GM18508 (cell line): ENCODE measurements around the gene ITGA3.

Source experiments
- ATAC-seq: cut with Tn5 transposase; IDR thresholded peaks from one replicate; pipeline ENCODE4 v1.9.1; 2021; ENCODE audit warnings: moderate number of reproducible peaks; ENCODE audit not compliant: insufficient read depth, unreplicated experiment

Gene ITGA3

DNA sequence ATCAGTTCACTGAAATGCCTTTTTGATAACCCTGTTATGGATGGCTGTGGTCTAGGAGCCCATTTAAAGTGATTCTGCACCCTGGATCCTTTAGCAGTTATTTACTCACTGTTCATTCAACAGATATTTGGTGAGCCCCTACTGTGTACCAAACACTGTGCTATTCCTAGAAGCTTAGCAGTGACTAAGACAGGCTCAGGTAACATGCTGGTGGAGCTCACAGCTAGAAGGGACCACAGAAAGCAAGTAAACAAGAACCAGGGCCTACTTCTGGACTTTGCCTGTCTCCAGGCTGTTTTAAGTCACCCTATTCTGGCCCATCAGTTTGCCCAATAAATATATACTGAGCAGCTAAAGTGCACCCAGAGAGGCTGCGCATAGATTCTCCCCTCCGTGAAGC, 11.1 kb downstream of the ITGA3 start:
- ATAC-seq: no peak

GRCh38 chr17:50067996-50068395, 12.1 kb downstream of the ITGA3 start:
- no peak for ATAC-seq

DNA sequence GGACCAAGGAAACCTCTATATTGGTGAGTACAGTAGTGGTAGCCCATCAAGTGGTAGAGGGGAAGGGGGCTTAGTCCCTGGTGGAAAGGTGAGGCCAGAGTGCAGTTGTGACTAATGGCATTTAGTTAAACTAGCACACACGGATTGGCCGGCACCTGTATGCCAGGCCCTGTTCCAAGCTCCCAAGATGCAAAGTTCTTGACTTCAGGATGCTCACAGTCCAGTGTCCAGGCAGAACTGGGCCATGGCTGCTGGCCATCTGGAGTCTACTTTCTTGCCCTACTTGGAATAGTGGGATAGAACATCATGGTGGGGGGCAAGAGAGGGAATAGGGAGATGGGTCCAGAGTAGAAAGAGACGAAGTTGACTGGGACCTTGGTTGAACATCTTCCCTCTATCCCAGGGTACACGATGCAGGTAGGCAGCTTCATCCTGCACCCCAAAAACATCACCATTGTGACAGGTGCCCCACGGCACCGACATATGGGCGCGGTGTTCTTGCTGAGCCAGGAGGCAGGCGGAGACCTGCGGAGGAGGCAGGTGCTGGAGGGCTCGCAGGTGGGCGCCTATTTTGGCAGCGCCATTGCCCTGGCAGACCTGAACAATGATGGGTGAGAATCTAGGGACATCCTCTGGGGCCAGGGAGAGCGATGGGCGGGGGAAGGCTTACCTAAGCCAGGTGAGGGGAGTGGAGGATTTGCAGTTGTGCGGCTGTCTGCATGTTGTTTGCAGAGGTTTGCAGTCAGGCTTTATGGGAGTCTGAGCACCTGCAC, 15.2 kb downstream of the ITGA3 start:
- no peak for ATAC-seq

- ATAC-seq: no peak
These were observed 15.8 kb downstream of the ITGA3 start for GRCh38 chr17:50071692-50072091.

DNA sequence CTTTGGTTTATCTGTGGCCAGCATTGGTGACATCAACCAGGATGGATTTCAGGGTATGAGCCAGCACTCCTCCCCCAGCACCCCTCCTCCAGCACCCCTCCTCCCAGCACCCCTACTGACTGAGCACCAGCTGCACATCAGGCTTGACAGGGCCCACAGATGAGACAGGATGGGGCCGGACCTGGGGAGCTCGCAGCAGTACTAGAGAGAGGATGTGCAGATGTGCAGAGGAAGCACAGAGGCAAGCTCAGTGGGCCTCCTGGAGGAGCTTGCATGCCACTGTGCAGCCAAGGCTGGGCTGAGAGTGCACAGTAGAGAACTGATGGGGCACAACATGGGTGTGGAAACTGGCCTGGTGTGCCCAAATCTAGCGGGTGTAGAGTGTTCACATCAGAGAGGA, 16.2 kb downstream of the ITGA3 start:
- no peak for ATAC-seq

- ATAC-seq: no peak
These were observed 17.0 kb downstream of the ITGA3 start for GRCh38 chr17:50072925-50073324.

DNA sequence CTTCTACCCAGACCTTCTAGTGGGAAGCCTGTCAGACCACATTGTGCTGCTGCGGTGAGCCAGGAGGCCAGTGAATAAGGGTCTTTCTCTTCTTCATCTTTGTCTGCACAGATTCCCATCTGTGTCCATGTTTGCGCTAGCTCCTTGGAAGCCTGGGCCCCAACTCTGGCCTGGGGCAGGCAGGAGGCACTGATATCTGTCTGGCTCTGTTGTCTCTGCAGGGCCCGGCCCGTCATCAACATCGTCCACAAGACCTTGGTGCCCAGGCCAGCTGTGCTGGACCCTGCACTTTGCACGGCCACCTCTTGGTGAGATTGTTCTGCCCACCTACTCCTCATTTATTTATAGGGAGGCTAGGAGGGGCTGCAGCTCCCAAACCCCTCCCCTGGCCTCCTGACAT, 18.3 kb downstream of the ITGA3 start:
- no peak for ATAC-seq

- ATAC-seq: no peak
These were observed 19.6 kb downstream of the ITGA3 start for GRCh38 chr17:50075446-50076032.

DNA sequence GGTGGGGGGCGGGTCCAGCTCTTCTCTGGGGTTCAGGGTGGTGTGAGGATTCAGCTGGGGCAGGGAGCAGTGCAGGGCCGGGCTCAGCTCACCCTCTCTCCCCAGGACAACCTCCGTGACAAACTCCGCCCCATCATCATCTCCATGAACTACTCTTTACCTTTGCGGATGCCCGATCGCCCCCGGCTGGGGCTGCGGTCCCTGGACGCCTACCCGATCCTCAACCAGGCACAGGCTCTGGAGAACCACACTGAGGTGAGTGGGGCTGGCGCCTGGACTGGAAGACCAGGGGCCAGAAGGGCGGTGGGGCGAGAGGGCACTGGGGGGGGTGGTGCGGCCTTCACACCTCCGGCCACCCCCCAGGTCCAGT, 20.3 kb downstream of the ITGA3 start:
- ATAC-seq: no peak

DNA sequence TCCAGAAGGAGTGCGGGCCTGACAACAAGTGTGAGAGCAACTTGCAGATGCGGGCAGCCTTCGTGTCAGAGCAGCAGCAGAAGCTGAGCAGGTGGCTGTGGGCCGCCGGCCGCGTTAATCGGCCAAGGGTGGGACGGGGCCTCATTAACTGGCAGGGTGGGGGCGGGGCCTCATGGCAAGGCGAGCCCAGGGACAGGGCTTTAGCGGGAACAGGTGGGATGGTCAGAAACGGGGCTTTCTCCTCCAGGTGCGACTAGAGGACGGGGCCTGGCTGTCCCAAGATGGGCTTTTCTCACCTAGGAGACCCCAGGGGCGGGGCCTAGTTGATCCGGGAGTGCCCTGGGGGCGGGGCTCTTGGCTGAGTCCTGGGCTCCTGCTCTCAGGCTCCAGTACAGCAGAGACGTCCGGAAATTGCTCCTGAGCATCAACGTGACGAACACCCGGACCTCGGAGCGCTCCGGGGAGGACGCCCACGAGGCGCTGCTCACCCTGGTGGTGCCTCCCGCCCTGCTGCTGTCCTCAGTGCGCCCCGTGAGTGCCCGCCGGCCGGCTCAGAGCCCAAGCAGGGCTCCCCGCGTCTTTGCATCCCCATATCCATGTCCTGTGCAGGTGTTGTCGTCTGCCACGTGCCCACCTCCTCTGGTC, 20.8 kb downstream of the ITGA3 start:
- no peak for ATAC-seq

- no peak for ATAC-seq
These were observed 22.5 kb downstream of the ITGA3 start for GRCh38 chr17:50078430-50078829.

DNA sequence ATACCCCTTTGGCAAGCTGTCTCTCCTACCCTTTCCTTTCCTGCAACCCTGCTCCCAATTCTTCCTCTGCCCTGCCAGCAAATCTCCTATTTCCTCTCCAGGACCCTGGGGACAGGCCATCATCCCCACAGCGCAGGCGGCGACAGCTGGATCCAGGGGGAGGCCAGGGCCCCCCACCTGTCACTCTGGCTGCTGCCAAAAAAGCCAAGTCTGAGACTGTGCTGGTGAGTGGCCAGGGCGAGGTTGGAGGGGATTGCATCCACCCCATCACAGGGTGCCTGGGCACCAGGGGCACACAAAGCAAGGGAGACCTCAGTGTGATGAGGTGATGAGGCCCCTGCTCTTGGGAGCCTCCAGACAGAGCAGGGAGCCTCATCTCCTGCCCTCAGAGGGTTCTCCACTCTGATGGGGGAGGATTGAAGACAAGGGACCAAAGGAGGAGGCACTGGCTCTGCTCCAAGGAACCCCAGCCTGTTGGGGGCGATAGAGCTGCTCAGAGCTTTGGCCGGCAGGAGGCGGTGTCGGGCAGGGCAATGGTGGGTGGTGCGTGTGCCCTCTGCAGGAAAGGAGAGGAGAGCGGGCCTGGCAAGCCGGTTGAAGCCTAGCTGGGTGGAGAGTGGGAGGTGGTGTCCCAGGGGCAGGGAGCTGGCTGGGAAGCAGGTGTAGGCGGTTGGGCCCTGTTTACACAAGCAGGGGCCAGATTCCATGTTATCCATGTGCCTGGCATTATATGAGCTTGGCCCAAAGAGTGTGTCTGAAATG, 23.6 kb downstream of the ITGA3 start:
- no peak for ATAC-seq

DNA sequence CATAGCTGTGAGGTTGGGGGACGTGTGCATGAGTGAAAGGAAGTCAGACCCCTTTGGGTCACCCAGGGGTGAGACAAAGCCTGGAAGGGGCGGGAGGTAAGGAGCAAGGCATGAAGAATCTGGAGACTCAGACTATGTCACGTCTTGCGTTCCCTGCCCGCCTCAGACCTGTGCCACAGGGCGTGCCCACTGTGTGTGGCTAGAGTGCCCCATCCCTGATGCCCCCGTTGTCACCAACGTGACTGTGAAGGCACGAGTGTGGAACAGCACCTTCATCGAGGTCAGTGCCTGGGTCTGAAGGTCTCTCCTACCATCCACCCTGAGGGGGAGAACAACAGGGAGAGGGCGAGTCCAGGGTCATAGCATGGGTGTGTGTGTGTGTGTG, 24.2 kb downstream of the ITGA3 start:
- ATAC-seq: no peak

DNA sequence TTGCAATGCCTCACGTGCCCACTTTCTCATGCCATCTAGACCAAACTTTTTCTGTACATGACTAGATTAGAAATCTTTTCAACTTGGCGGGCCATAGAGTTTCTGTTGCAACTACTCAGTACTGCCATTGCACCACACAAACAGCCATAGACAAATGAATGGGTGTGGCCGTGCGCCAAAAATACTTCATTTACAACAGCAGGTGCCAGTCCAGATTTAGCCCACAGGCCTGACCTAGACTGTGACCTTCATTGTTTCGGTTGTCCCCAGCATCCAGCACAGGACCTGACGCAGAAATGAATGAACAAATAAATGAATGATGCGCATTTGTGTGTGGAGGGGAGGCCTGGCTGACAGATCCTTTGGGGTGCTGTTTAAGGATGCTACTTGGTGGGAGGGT, 24.9 kb downstream of the ITGA3 start:
- no peak for ATAC-seq

GRCh38 chr17:50081757-50082156, 25.8 kb downstream of the ITGA3 start:
- no peak for ATAC-seq

GRCh38 chr17:50087246-50087911, 31.5 kb downstream of the ITGA3 start:
- ATAC-seq: no peak

GRCh38 chr17:50087912-50088405, 32.0 kb downstream of the ITGA3 start:
- ATAC-seq: no peak

GRCh38 chr17:50088952-50089825, 33.3 kb downstream of the ITGA3 start:
- no peak for ATAC-seq

- ATAC-seq: no peak
These were observed 34.2 kb downstream of the ITGA3 start for GRCh38 chr17:50090071-50090470.
